ENCODE results near the gene LRRIQ4. TPM values are rescaled to one million over a fixed set of nuclear protein-coding genes. Genes with fewer than 3 reads are reported as not detected.

Gene LRRIQ4
- total RNA-seq, 1 donor from 2014 or later: 0.04 TPM

GRCh38 chr3:169813278-169813677, 608 bp downstream of the LRRIQ4 start:
- no peak for DNase-seq (ENCODE audit: low read depth)
- Histone ChIP-seq H3K27me3 (ENCODE audit: control insufficient read depth, insufficient read depth, low read length) (no peaks in the 10 kb centered on the region), H3K4me3 (ENCODE audit: low read depth, low read length) (no peak overlapping the region), H3K36me3 (ENCODE audit: control insufficient read depth, insufficient read depth, low read length) (no peaks in the 10 kb centered on the region)
- no peak for TF ChIP-seq CTCF (IDR thresholded peaks at IDR 0.05; ENCODE audit: insufficient read depth, low read length, poor library complexity, severe bottlenecking)

- no peak overlapping the region for H3K4me3 ChIP-seq (ENCODE audit: low read depth, low read length)
- TF ChIP-seq CTCF (IDR thresholded peaks at IDR 0.05; ENCODE audit: insufficient read depth, low read length, poor library complexity, severe bottlenecking): peak; percentile 40
- DNase-seq (ENCODE audit: low read depth): no peak
- no peaks in the 10 kb centered on the region for H3K27me3 ChIP-seq (ENCODE audit: control insufficient read depth, insufficient read depth, low read length)
- H3K36me3 ChIP-seq (ENCODE audit: control insufficient read depth, insufficient read depth, low read length): no peaks in the 10 kb centered on the region
These were observed 1.3 kb downstream of the LRRIQ4 start for GRCh38 chr3:169813757-169814517.

DNA sequence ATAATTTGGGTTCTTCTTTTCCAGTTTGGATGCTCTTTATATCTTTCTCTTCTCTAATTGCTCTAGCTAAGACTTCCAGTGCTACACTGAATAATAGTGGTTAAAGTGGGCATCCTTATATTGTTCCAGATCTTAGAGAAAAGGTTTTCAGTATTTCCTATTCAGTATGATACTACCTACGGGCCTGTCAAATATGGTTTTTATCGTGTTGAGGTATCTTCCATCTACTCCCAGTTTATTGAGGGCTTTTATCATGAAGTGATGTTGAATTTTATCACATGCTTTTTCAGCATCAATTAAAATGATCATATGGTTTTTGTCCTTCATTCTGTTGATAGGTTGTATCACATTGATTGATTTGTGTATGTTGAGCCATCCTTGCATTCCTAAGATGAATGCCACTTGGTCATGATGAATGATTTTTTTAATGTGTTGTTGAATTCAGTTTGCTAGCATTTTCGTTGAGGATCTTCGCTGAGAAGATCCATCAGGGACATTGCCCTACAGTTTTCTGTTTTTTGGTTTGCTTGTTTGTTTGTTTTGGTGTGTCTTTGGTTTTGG, 3.0 kb downstream of the LRRIQ4 start:
- TF ChIP-seq CTCF (IDR thresholded peaks at IDR 0.05; ENCODE audit: insufficient read depth, low read length, poor library complexity, severe bottlenecking): no peak

DNA sequence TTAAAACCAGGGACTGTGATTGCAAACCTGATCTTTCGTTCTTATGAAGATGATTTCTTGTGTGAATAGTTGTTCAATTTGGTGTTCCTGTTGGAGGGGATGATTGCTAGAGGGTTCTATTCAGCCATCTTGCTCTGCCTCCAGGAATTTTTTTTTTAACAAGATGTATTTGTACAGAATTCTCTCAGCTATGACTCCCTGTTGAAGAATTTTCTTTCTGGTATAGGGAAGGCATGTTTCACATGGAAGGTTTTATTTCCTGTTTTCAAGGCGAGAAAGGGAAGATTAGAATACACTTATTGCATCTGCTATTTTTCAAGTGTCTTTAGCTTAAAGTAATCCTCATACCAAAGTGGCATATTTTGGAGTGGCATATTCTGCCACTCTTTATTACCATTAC, 5.6 kb downstream of the LRRIQ4 start:
- TF ChIP-seq CTCF (IDR thresholded peaks at IDR 0.05; ENCODE audit: insufficient read depth, low read length, poor library complexity, severe bottlenecking): no peak
- Histone ChIP-seq H3K36me3 (ENCODE audit: control insufficient read depth, insufficient read depth, low read length) (no peaks in the 10 kb centered on the region), H3K27me3 (ENCODE audit: control insufficient read depth, insufficient read depth, low read length) (no peaks in the 10 kb centered on the region), H3K4me3 (ENCODE audit: low read depth, low read length) (no peak overlapping the region)
- DNase-seq (ENCODE audit: low read depth): no peak

More for the DNA sequence above, 3.0 kb downstream of the LRRIQ4 start:
- no peak for DNase-seq (ENCODE audit: low read depth)
- H3K4me3 ChIP-seq (ENCODE audit: low read depth, low read length): no peak overlapping the region
- H3K36me3 ChIP-seq (ENCODE audit: control insufficient read depth, insufficient read depth, low read length): no peaks in the 10 kb centered on the region
- no peaks in the 10 kb centered on the region for H3K27me3 ChIP-seq (ENCODE audit: control insufficient read depth, insufficient read depth, low read length)

- H3K36me3 ChIP-seq (ENCODE audit: control insufficient read depth, insufficient read depth, low read length): no peaks in the 10 kb centered on the region
- no peak for DNase-seq (ENCODE audit: low read depth)
- no peaks in the 10 kb centered on the region for H3K27me3 ChIP-seq (ENCODE audit: control insufficient read depth, insufficient read depth, low read length)
- TF ChIP-seq CTCF (IDR thresholded peaks at IDR 0.05; ENCODE audit: insufficient read depth, low read length, poor library complexity, severe bottlenecking): no peak
- H3K4me3 ChIP-seq (ENCODE audit: low read depth, low read length): no peak overlapping the region
These were observed 9.4 kb downstream of the LRRIQ4 start for GRCh38 chr3:169822091-169822490.
